Stimulated activated CD4-positive, alpha-beta T cell treated with anti-CD3 and anti-CD28 coated beads, Interleukin-4, amount 100 ng/mL, for 4 hours (primary cell): ENCODE data around the gene NPW.

Experiments
- DNase-seq, 2 experiments: peaks; one replicate each; pipeline ENCODE4 v3.0.0-alpha.2; 2020

NPW gene

DNA sequence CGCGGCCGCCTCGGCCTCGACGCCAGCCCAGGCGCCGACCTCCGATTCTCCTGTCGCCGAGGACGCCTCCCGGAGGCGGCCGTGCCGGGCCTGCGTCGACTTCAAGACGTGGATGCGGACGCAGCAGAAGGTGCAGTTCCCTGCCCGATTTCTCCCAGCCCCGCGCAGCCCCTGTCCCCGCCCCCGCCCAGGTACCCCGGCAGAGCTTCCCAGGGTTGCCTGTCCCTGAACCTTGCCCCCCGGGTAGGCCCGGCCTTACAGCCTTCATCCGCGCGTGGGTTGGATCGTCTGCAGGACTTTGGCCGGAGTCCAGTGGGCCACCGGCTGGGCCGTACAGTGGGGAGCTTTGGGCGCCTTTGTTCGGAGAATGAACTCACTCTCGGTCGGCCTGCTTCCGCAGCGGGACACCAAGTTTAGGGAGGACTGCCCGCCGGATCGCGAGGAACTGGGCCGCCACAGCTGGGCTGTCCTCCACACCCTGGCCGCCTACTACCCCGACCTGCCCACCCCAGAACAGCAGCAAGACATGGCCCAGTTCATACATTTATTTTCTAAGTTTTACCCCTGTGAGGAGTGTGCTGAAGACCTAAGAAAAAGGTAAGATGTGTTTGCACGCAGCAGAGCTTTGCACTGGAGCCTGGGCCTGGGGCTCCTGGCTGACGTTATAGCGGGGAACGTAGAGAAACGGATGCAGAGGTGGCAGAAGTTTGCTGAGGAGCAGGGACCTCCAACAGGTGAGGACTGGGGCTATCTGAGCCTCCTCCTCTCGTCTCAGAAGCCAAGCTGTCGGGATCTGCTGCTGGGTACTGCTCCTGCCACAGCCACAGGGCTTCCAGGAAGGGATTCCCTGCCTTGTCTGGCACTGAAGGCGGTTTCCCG, 35.0 kb upstream of the NPW start:
- DNase-seq: no peak

DNA sequence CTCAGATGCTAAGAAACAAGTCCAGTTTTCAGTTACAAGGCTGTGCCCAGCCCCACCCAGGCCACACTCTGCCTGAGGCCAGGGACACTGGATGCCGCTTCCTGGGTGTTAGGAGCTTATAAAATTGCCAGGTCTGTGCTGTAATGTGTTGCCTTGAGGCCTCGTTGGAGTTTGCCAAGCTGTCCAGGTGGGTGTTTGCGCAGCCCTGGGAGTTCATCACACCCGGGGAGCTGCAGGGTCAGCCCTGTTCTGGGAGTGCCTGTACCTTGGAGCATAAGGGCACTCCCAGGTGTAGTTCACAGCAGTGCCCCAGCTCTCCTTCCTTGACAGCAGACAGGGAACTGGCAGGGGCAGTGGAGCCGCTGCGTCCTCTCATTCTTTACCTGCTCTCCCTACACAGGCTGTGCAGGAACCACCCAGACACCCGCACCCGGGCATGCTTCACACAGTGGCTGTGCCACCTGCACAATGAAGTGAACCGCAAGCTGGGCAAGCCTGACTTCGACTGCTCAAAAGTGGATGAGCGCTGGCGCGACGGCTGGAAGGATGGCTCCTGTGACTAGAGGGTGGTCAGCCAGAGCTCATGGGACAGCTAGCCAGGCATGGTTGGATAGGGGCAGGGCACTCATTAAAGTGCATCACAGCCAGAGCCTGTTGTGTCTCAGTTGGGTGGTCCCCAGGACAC, 34.0 kb upstream of the NPW start:
- DNase-seq: no peak

DNA sequence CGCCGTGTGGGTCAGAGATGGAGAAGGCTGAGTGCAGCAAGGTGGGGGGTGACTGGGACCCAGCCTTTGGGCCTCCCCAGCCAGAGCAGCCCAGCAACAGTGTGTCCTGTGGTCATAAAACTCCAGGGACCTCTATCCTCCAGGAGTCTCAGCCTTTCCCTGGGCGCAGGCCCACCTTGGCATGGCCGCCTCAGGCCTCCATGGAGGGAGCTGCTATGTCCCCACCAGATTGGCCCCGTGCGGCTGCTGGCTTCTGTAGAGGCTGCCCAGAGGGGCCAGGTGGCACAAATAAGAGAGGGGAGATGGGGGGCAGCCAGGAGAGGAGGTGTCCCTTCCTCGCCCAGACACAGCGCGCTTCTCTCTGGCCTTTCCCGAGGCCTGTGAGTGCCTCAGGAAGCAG, 32.4 kb upstream of the NPW start:
- no peak for DNase-seq

DNA sequence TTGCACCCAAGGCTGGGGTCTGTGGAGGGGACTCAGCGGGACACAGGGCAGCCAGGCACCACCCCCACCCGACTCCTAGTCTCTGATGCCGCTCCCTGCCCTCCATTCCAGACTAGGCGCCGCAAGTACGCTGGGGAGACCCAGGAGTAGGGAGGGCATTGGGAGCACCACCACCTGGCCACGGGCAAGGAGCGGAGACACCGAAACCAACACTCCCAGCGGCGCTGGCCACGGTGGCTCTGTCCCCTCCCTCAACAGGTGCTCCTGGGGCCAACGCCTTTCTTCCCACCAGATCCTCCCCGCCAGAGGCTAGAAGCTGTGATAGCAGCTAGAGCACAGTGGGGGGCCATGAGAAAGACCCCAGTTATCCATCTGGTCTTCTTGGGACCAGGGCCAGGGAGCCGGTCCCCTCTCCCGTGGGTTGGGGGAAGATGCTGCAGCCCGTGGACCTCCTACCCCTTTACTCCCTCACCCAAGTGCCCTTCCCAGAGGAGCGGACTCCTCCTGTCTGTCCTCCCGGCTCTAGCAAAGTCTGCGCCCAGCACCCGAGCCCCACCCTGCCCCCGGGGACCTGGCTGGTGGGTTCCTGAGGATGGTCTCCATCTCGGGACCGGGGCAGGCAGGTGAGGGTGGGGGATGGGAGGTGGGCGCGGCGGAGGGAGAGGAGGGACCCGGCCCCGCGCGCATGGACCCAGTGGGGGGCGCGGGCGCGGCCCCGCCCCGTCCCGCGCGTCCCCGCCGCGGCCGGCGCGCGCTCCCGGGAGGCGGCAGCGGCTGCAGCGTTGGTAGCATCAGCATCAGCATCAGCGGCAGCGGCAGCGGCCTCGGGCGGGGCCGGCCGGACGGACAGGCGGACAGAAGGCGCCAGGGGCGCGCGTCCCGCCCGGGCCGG, 30.1 kb upstream of the NPW start, which contains the start of gene SYNGR3:
Gene SYNGR3, plus strand, starts transcription at position 762 of the 892 bp plus-strand sequence. CDS start 133 bp downstream, outside the sequence.
- DNase-seq: no peak

DNA sequence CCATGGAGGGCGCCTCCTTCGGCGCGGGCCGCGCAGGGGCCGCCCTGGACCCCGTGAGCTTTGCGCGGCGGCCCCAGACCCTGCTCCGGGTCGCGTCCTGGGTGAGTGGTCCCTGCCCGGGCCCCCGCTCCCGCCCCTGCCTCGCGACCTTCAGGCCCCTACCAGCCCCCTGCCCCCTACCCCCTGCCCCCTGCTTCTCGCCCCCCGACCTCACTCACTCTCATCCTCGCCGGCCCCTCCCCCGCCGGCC, 29.6 kb upstream of the NPW start:
- DNase-seq: no peak

DNA sequence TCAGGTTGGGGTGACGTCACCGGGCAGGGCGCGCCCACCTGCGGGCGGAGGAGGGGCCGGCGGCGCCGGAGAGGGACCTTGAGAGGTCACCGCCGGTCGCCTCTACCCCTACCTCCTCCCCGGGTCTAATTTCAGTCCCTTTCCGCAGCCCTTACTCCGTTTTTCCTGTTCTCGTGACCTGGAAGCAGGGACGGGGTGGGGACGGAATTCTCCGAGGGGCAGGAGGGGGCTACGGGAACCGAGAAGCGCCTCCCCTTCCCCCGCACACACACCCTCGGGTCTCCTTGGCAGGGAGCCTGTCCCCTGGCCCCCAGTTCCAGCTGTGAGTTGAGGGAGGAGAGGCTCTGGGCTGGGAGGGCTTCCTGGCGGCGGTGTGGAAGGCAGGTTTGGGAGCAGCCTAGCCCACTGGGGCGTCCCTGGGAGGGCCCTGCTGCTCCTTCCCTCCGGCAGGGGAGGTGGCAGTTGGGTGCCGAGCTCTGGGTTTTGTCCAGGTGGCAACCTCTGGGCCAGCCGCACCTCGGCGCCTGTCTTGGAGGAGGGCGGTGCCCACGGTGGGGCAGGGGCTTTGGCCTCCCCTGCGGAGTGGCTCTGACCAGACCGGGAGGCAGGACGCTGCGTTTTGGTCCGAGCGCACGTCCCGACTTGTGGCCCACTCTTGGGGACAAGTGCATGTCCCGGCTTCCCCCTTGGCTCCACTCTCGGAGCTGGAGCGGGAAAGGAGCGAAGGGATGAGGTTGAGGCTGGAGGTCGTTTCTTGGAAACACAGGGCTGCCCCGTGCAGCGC, 29.0 kb upstream of the NPW start:
- no peak for DNase-seq

DNA sequence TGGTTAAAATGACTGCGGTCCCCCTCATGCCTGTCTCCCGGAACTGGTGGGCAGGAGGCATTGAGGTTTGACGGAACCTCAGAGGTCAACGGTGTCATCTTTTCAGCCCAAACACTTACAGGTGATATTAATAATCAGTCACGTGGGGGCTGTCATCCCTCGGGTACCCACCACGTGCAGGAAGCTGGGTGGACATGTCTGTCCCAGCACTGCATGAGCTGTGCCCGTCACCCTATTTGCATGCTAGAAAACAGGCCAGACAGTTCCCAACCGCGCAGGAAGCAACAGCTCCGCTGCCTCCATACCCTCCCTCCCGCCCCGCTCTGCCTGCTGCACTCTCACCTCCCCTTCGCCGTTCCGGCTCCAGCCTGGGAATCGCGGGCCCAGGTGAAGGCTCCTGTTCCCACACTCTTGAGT, 28.4 kb upstream of the NPW start:
- peak in 1 of 2 experiments; percentile 33 for DNase-seq

DNA sequence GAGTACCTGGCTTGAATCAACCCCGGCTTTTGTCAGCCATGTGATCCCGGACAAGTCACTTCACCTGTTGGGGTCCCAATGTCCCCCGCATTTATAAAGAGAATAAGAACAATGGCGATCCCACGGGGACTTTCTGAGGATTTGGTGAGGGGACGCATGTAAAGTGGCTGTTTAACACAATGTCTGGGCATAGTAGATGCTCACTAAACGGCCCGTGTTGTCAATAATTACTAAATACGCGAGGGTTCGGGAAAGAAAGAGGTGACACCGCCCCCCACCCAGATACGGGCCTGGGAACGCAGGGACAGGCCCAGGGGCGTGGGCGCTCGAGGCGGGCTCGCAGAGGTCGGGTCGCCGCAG, 28.0 kb upstream of the NPW start:
- no peak for DNase-seq

DNA sequence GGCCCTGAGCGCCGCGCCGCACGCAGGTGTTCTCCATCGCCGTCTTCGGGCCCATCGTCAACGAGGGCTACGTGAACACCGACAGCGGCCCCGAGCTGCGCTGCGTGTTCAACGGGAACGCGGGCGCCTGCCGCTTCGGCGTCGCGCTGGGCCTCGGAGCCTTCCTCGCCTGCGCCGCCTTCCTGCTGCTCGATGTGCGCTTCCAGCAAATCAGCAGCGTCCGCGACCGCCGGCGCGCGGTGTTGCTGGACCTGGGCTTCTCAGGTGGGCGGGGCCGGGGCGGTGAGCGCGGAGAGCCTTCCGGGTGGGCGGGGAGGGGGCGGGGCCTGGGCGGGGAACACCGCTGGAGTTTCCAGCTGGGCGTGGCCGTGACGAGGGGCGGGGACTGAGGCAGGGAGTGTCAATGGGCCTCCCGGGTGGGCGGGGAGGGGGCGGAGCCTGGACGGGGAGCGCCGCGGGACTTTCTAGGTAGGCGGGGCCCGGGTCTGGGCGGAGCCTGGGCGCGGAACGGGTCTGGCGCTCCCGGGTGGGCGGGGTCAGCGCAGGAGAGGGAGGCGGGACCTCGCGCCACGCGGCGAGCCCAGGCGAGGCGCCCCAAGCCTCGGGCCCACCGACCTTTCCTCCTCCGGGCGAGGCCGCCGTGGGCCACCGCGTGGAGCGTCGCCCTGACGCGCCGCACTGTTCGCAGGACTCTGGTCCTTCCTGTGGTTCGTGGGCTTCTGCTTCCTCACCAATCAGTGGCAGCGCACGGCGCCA, 27.5 kb upstream of the NPW start:
- peak; percentile 97 to 99 for DNase-seq

DNA sequence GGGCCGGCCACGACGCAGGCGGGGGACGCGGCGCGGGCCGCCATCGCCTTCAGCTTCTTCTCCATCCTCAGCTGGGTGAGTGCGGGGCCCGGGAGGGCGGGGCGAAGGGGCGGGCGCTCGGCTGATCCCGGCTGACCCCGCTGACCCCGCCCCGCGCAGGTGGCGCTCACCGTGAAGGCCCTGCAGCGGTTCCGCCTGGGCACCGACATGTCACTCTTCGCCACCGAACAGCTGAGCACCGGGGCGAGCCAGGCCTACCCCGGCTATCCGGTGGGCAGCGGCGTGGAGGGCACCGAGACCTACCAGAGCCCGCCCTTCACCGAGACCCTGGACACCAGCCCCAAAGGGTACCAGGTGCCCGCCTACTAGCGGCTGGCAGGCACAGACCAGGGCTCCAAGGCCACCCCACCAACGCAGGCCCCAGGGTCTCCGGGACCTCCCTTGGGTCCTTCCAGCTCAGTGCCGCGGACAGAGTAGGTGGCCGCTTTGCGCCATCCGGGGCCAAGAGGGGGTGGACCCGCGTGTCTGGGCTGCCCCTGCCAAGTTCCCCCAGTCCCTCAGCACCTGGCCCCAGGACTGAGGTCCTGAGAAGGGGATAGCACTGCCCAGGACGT, 26.8 kb upstream of the NPW start:
- no peak for DNase-seq

DNA sequence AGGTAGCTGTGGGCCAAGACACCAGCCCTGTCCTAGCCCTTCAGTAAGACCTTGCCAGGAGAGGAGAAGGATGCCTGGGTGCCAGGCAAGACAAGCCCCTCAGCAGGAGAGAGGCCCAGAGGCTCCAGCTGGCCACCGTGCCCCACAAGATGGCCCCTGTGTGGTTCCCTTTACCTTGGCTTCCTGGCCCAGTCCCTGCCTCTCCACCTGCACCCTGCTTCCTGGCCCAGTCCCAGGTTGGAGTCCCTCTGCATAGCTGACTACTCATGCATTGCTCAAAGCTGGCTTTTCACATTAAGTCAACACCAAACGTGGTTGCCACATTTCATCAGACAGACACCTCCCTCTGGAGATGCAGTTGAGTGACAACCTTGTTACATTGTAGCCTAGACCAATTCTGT, 25.9 kb upstream of the NPW start:
- DNase-seq: no peak

DNA sequence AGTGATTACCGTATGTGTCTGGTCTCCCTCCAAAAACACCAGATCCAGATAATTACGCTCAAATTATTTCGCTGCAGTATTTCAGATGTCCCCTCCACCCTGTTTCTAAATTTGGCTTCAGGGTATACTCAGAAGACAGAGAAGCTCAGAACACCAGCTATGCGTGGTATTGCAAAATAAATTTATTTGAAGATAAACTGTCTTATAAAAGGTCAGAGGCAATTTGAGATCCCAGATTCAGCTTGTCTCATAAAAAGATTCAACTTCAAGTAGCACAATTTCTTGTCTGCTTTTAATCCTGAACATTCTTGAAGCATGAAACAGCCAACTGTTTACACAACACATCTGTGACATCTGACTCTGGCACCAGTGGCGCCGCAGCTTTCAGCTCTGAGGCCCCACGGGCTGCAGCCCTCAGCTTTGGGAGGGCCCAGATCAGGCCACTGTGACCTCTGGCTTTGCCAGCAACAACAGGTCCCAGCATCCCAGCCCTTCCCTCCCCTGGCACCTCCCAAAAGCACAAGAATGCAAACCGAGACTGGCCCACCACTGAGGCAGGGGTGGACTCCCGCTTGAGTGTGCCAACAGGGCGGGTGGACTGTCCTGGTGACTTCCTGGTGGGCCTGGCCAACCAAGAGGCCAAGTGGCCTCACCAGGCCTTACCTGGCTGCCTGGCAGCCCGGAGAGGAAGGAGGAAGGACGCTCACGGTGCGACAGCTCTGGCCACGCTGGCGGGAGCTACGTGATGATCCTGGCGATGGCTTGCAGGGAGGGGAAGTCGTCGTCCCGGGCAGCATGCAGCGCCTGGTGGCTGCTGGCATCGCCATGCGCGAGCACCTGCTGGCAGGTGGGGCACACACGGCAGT, 21.9 kb upstream of the NPW start:
- no peak for DNase-seq

DNA sequence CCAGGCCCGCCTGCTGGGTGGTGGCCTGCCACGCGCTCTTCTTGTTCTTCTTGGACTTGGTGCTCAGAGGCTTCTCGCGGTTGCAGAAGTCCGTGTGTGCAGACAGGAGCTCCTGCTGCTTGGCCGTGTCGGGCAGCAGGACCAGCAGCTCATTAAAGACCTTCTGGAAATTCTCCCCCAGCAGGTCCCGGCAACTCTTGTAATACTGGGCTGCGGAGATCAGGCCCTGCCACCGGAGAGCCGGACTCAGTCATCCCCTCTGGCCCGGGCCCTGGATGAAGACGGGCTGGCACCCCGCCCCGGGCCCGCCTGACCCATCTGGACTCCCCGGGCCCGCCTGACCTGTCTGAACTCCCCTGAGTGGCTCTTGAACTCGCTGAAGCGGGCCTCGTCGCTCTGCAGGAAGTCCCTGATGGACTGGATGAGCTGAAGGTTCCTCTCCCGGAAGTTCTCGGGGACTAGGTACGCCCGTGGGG, 21.2 kb upstream of the NPW start:
- DNase-seq: no peak

DNA sequence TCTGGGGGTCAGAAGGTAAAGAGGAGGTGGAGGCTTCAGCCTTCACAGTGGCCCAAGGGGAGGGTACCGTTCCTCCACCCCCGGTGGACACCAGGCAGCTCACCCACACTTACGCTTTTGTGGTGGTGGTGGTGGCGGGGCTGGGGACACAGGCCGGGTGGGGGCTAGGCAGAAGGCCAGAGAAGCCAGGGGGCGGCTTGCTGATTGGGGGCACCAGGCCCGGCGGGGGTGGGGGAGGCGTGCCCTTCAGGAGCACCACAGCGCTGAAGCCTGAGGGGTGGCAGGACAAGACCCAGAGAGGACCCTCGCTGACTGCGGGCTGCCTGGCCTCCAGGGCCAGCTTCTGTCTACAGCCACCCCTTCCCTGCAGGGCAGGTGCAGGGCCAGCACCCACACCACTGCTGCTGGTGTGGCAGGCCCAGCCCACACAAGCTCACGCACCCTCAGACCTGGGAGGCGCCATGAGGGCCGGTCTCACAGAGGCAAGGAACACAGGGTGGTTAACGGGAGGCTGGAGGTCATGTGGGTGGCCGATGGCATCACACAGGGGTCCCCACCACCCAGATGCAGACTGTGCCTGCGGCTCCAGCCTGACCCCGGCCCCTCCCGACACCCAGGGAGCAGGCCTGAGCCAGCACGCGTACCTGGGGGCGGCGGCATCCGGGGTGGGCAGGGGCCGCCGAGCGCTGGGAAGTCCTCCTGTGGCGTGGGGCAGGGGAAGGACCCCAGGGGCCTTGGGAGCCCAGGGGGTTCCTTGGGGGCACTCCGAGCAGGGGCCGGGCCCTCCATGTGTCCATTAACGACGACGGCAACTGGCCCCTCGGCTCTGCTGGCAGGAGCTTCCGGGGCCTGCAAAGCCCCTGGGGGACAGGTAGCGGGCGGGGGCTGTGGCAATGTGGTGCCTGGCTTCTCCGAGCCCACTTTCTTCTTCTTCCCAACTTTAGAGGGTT, 20.5 kb upstream of the NPW start:
- DNase-seq: no peak

DNA sequence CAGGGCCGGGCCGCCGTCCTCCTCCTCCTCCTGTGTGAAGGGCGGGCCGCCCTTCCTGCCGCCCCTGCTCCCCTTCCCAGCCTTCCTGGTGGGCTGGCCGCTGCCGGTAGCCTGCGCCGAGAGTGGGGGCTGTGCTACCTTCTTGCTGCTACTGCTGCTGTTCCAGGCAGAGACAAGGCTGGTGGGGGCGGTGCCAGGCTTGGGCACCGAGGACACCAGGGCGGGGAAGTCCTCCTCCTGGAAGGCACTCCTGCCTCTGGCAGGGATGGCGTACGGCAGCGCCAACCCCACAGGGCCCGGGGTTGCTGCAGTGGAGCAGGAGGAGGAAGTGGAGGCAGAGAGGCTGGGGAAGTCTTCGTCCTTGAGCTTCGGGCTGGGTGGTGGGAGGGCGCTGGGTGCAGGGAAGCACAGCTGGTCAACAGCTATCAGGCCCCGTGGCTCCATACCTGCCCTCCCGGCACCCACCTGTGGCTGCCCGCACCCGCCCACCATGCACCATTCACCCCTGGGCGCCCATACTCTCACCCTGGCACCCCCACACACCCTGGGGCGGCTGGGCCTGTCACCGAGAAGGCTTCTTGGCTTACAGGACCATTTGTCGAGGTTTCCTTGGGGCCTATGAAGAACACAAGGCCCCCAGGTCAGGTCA, 19.6 kb upstream of the NPW start:
- no peak for DNase-seq

DNA sequence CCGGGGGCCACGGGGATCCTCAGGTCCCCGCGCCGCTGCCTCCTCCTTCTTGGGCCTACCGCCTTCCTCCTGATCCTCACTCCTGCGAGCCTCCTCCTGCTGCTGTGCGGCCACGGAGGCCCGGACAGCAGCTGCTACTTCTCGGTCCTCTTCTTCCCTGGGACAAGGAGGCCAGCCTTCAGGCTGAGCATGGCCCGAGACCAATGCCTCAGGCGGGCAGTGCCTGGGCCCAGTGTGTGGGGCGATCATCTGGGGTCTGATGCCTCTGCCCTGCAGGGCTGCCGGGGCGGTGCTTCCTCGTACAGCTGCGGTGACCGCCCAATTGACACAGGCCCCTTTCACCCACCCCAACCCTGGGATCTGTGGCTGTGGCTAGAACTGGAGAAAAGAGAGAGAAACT, 18.6 kb upstream of the NPW start:
- DNase-seq: no peak

DNA sequence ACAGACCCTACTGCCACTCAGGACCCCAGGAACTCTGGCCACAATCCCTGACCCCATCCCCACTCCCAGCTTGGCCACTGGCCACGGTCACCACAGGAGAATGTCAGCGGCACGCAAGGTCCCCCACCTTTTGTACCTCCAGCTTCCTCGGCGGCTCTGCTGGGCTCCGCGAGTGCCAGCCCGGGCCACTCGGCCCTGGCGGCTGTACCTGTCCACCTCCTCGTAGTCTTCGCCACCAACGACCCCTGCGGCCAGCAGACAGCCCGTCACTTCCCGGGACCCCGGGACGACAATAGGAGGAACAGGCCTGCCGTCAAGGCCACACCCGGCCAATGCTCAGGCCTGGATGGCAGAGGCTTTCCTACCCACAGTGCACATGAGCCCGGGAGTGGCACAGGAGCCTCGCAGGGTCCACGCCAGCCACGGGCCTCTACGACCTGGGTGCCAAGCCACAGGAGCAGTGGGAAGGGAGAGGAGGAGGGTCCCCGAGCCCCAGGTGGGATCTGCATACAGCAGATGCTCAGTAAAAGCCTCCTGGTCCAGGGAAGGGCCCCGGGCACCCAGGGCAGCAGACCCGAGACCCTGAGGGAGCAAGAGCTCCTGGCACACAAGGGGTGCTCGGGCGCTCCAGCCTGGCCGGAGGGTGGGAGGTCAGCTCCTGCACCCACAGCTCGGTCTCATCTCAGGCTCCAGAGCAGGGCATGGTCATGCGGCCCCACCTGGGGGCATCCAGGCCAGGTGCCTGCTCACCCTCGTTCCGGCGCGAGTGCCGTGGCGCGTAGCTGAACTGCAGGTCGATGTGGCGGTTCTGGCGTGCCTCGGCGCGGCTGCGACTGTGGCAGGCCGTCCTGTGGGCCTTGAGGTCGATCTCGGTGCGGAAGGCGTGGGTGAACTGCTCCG, 17.9 kb upstream of the NPW start:
- no peak for DNase-seq
